Measurements from ENCODE around the gene CLDN1.

DNA sequence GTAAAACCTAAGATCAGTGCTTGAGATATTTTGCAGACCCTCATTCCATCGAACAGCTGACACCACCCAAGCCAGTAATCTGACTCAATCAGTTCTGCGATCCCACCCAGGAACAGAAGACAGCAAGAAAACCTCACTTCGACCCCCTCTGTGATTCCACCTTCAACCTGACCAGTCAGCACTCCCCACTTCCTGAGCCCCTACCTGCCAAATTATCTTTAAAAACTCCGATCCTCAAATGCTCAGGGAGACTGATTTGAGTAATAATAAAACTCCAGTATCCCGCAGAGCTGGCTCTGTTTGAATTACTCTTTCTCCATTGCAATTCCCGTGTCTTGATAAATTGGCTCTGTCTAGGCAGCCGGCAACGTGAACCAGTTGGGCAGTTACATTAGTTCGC, 40.0 kb upstream of the CLDN1 start:
- TF ChIP-seq ZBTB1 (CRISPR knock-in tag; IDR thresholded peaks at IDR 0.05; ENCODE audit: borderline replicate concordance) (no peak), RXRA (CRISPR knock-in tag; IDR thresholded peaks at IDR 0.05) (no peak), CEBPB (IDR thresholded peaks at IDR 0.05; ENCODE audit: borderline replicate concordance, low read depth, low read length) (no peak), POLR2A (IDR thresholded peaks at IDR 0.05; ENCODE audit: insufficient read depth in 1 of 2, low read depth in 2 of 2, low read length in 2 of 2) (no peak), NFIC (IDR thresholded peaks at IDR 0.05; ENCODE audit: low read length) (no peak), GTF3A (CRISPR knock-in tag; conservative IDR thresholded peaks at IDR 0.05) (no peak)
- TF ChIP-seq, protein P1, sequence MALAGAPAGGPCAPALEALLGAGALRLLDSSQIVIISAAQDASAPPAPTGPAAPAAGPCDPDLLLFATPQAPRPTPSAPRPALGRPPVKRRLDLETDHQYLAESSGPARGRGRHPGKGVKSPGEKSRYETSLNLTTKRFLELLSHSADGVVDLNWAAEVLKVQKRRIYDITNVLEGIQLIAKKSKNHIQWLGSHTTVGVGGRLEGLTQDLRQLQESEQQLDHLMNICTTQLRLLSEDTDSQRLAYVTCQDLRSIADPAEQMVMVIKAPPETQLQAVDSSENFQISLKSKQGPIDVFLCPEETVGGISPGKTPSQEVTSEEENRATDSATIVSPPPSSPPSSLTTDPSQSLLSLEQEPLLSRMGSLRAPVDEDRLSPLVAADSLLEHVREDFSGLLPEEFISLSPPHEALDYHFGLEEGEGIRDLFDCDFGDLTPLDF (CRISPR knock-in tag; IDR thresholded peaks at IDR 0.05), result no peak
- TF ChIP-seq, protein P2, sequence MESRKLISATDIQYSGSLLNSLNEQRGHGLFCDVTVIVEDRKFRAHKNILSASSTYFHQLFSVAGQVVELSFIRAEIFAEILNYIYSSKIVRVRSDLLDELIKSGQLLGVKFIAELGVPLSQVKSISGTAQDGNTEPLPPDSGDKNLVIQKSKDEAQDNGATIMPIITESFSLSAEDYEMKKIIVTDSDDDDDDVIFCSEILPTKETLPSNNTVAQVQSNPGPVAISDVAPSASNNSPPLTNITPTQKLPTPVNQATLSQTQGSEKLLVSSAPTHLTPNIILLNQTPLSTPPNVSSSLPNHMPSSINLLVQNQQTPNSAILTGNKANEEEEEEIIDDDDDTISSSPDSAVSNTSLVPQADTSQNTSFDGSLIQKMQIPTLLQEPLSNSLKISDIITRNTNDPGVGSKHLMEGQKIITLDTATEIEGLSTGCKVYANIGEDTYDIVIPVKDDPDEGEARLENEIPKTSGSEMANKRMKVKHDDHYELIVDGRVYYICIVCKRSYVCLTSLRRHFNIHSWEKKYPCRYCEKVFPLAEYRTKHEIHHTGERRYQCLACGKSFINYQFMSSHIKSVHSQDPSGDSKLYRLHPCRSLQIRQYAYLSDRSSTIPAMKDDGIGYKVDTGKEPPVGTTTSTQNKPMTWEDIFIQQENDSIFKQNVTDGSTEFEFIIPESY (CRISPR knock-in tag; IDR thresholded peaks at IDR 0.05), result no peak
- TF ChIP-seq, protein P3, sequence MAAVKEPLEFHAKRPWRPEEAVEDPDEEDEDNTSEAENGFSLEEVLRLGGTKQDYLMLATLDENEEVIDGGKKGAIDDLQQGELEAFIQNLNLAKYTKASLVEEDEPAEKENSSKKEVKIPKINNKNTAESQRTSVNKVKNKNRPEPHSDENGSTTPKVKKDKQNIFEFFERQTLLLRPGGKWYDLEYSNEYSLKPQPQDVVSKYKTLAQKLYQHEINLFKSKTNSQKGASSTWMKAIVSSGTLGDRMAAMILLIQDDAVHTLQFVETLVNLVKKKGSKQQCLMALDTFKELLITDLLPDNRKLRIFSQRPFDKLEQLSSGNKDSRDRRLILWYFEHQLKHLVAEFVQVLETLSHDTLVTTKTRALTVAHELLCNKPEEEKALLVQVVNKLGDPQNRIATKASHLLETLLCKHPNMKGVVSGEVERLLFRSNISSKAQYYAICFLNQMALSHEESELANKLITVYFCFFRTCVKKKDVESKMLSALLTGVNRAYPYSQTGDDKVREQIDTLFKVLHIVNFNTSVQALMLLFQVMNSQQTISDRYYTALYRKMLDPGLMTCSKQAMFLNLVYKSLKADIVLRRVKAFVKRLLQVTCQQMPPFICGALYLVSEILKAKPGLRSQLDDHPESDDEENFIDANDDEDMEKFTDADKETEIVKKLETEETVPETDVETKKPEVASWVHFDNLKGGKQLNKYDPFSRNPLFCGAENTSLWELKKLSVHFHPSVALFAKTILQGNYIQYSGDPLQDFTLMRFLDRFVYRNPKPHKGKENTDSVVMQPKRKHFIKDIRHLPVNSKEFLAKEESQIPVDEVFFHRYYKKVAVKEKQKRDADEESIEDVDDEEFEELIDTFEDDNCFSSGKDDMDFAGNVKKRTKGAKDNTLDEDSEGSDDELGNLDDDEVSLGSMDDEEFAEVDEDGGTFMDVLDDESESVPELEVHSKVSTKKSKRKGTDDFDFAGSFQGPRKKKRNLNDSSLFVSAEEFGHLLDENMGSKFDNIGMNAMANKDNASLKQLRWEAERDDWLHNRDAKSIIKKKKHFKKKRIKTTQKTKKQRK (IDR thresholded peaks at IDR 0.05; ENCODE audit: low read length), result no peak
